SK-N-SH treated with all-trans-retinoic acid at 6 μM for 48 hours (cell line): ENCODE results near the gene RIPOR2.

Experiments
- ATAC-seq: fragments of 200-7000 bp; cut with Tn5 transposase; 3 replicates; pipeline ENCODE4 v1.9.1; 2020; ENCODE audit warnings: mild to moderate bottlenecking, moderate library complexity
- BACH2 ChIP-seq: fragments of 250-450 bp; sonication (Bioruptor Pico); IDR thresholded peaks from 2 replicates; pipeline ENCODE4 v1.9.0; 2021; ENCODE audit warnings: mild to moderate bottlenecking, borderline replicate concordance
- CREB5 ChIP-seq: fragments of 250-450 bp; sonication (Bioruptor Pico); IDR thresholded peaks from 2 replicates; pipeline ENCODE4 v1.5.1; 2020; ENCODE audit warnings: low read depth, mild to moderate bottlenecking, moderate library complexity
- CSDC2 ChIP-seq: fragments of 250-450 bp; sonication (Bioruptor Pico); IDR thresholded peaks from 2 replicates; pipeline ENCODE4 v1.5.0; 2020; ENCODE audit warnings: mild to moderate bottlenecking, moderate library complexity
- ESRRG ChIP-seq: fragments of 250-450 bp; sonication (Bioruptor Pico); IDR thresholded peaks from 2 replicates; pipeline ENCODE4 v1.6.1; 2021; ENCODE audit warnings: mild to moderate bottlenecking
- GLIS3 ChIP-seq: fragments of 250-450 bp; sonication (Bioruptor Pico); IDR thresholded peaks from 2 replicates; pipeline ENCODE4 v1.5.0; 2020; ENCODE audit warnings: mild to moderate bottlenecking, moderate library complexity
- ISL1 ChIP-seq: fragments of 250-450 bp; sonication (Bioruptor Pico); IDR thresholded peaks from 2 replicates; pipeline ENCODE4 v2.1.2; 2022; ENCODE audit warnings: mild to moderate bottlenecking, moderate library complexity
- OSR1 ChIP-seq: fragments of 250-450 bp; sonication (Bioruptor Pico); IDR thresholded peaks from 2 replicates; pipeline ENCODE4 v1.8.0; 2022; ENCODE audit warnings: moderate library complexity, mild to moderate bottlenecking, inconsistent platforms
- POU6F1 ChIP-seq: fragments of 250-450 bp; sonication (Bioruptor Pico); IDR thresholded peaks from 2 replicates; pipeline ENCODE4 v1.8.0; 2021; ENCODE audit warnings: low read depth, mild to moderate bottlenecking, moderate library complexity, borderline replicate concordance
- PPARA ChIP-seq: fragments of 250-450 bp; sonication (Bioruptor Pico); IDR thresholded peaks from 2 replicates; pipeline ENCODE4 v1.5.0; 2020; ENCODE audit warnings: mild to moderate bottlenecking, borderline replicate concordance
- RARB ChIP-seq: fragments of 250-450 bp; sonication (Bioruptor Pico); IDR thresholded peaks from 2 replicates; pipeline ENCODE4 v1.8.0; 2021; ENCODE audit warnings: mild to moderate bottlenecking, moderate library complexity
- SNAI2 ChIP-seq: fragments of 250-450 bp; sonication (Bioruptor Pico); IDR thresholded peaks from 2 replicates; pipeline ENCODE4 v1.5.0; 2020; ENCODE audit warnings: mild to moderate bottlenecking, moderate library complexity
- ZC3H10 ChIP-seq: fragments of 250-450 bp; sonication (Bioruptor Pico); IDR thresholded peaks from 2 replicates; pipeline ENCODE4 v1.5.1; 2021; ENCODE audit warnings: mild to moderate bottlenecking, moderate library complexity
- ZFP3 ChIP-seq: fragments of 250-450 bp; sonication (Bioruptor Pico); IDR thresholded peaks from 2 replicates; pipeline ENCODE4 v1.5.0; 2020; ENCODE audit warnings: mild to moderate bottlenecking, moderate library complexity
- ZFP30 ChIP-seq: fragments of 450-650 bp; formaldehyde crosslinking; IDR thresholded peaks from 2 replicates; pipeline ENCODE4 v1.5.0; 2022; ENCODE audit warnings: mild to moderate bottlenecking, moderate library complexity
- ZNF565 ChIP-seq: fragments of 450-650 bp; formaldehyde crosslinking; conservative IDR thresholded peaks from 2 replicates; pipeline ENCODE4 v1.5.0; 2020; ENCODE audit warnings: low read depth, mild to moderate bottlenecking, moderate library complexity
- ZNF70 ChIP-seq: fragments of 450-650 bp; formaldehyde crosslinking; IDR thresholded peaks from 2 replicates; pipeline ENCODE4 v1.5.0; 2020; ENCODE audit warnings: mild to moderate bottlenecking, moderate library complexity
- TF ChIP-seq, protein P1 (sequence below): fragments of 250-450 bp; sonication (Bioruptor Pico); IDR thresholded peaks from 2 replicates; pipeline ENCODE4 v1.5.0; 2020; ENCODE audit warnings: mild to moderate bottlenecking, moderate library complexity
- TF ChIP-seq, protein P2 (sequence below): fragments of 250-450 bp; sonication (Bioruptor Pico); IDR thresholded peaks from 2 replicates; pipeline ENCODE4 v1.5.1; 2021; ENCODE audit warnings: mild to moderate bottlenecking, moderate library complexity
- TF ChIP-seq, protein P3 (sequence below): fragments of 250-450 bp; sonication (Bioruptor Pico); IDR thresholded peaks from 2 replicates; pipeline ENCODE4 v1.8.0; 2020; ENCODE audit warnings: mild to moderate bottlenecking, moderate library complexity, borderline replicate concordance

Gene RIPOR2

GRCh38 chr6:24931296-24931695 is 4.5 kb downstream of the RIPOR2 start:
- TF ChIP-seq ZNF70 (CRISPR knock-in tag) (no peak), SNAI2 (no peak), ZFP30 (CRISPR knock-in tag) (no peak), GLIS3 (CRISPR knock-in tag) (no peak), PPARA (CRISPR knock-in tag) (no peak), ISL1 (CRISPR knock-in tag) (no peak), CSDC2 (CRISPR knock-in tag) (no peak), ZC3H10 (CRISPR knock-in tag) (no peak)
- TF ChIP-seq, protein P1, sequence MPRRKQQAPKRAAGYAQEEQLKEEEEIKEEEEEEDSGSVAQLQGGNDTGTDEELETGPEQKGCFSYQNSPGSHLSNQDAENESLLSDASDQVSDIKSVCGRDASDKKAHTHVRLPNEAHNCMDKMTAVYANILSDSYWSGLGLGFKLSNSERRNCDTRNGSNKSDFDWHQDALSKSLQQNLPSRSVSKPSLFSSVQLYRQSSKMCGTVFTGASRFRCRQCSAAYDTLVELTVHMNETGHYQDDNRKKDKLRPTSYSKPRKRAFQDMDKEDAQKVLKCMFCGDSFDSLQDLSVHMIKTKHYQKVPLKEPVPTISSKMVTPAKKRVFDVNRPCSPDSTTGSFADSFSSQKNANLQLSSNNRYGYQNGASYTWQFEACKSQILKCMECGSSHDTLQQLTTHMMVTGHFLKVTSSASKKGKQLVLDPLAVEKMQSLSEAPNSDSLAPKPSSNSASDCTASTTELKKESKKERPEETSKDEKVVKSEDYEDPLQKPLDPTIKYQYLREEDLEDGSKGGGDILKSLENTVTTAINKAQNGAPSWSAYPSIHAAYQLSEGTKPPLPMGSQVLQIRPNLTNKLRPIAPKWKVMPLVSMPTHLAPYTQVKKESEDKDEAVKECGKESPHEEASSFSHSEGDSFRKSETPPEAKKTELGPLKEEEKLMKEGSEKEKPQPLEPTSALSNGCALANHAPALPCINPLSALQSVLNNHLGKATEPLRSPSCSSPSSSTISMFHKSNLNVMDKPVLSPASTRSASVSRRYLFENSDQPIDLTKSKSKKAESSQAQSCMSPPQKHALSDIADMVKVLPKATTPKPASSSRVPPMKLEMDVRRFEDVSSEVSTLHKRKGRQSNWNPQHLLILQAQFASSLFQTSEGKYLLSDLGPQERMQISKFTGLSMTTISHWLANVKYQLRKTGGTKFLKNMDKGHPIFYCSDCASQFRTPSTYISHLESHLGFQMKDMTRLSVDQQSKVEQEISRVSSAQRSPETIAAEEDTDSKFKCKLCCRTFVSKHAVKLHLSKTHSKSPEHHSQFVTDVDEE (CRISPR knock-in tag) = no peak
- ATAC-seq = no peak

GRCh38 chr6:24930431-24930871 is 5.3 kb downstream of the RIPOR2 start:
- peak; percentile 80 for TF ChIP-seq ISL1 (CRISPR knock-in tag)
- TF ChIP-seq, protein P2, sequence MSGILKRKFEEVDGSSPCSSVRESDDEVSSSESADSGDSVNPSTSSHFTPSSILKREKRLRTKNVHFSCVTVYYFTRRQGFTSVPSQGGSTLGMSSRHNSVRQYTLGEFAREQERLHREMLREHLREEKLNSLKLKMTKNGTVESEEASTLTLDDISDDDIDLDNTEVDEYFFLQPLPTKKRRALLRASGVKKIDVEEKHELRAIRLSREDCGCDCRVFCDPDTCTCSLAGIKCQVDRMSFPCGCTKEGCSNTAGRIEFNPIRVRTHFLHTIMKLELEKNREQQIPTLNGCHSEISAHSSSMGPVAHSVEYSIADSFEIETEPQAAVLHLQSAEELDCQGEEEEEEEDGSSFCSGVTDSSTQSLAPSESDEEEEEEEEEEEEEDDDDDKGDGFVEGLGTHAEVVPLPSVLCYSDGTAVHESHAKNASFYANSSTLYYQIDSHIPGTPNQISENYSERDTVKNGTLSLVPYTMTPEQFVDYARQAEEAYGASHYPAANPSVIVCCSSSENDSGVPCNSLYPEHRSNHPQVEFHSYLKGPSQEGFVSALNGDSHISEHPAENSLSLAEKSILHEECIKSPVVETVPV = no peak
- TF ChIP-seq, protein P1 (CRISPR knock-in tag) = 0 out of 2 replicates have a peak, but pooled peaks have one; percentile 24
- TF ChIP-seq, protein P3, sequence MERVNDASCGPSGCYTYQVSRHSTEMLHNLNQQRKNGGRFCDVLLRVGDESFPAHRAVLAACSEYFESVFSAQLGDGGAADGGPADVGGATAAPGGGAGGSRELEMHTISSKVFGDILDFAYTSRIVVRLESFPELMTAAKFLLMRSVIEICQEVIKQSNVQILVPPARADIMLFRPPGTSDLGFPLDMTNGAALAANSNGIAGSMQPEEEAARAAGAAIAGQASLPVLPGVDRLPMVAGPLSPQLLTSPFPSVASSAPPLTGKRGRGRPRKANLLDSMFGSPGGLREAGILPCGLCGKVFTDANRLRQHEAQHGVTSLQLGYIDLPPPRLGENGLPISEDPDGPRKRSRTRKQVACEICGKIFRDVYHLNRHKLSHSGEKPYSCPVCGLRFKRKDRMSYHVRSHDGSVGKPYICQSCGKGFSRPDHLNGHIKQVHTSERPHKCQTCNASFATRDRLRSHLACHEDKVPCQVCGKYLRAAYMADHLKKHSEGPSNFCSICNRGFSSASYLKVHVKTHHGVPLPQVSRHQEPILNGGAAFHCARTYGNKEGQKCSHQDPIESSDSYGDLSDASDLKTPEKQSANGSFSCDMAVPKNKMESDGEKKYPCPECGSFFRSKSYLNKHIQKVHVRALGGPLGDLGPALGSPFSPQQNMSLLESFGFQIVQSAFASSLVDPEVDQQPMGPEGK (CRISPR knock-in tag) = peak; percentile 44
- TF ChIP-seq RARB (CRISPR knock-in tag) = no peak
- TF ChIP-seq ESRRG = peak; percentile 36; the same call in 1 of the 2 replicates
- peak; percentile 75; the same call in 1 of the 2 replicates for TF ChIP-seq ZFP3 (CRISPR knock-in tag)
- TF ChIP-seq CREB5 = peak; percentile 79
- TF ChIP-seq SNAI2 = peak; percentile 72; the same call in 1 of the 2 replicates
- ATAC-seq = peak; percentile 43; the same call in 2 of the 3 replicates

DNA sequence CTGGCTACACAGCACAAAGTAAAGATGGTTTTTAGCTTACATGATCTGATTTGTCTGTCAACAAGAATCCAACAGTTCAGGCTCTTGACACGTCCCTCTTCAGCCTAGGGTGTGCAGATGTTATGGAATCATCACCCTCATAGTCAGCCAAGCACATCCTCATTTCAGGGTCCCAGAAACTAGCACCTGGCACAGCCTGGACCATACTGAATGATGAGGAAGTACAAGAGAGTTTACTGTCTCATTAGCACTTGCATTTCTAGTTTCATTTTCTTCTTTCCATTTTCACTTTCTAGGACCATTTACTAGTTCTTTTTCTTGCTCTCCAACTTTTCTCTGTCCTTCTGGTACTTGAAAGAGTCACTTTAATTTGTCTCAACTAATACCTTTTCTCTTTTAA is 6.5 kb downstream of the RIPOR2 start:
- no peak for ATAC-seq

More for the DNA sequence above, 6.5 kb downstream of the RIPOR2 start:
- TF ChIP-seq RARB (CRISPR knock-in tag) = no peak
- TF ChIP-seq ZC3H10 (CRISPR knock-in tag) = no peak
- no peak for TF ChIP-seq ZNF565 (CRISPR knock-in tag)
- TF ChIP-seq OSR1 (CRISPR knock-in tag) = no peak
- no peak for TF ChIP-seq ZFP3 (CRISPR knock-in tag)
- no peak for TF ChIP-seq BACH2
- TF ChIP-seq POU6F1 (CRISPR knock-in tag) = no peak
